ENCODE measurements around the gene PTPRD.

- TF ChIP-seq CTCF (IDR thresholded peaks at IDR 0.05): no peak
- TF ChIP-seq ZBTB21 (CRISPR knock-in tag; IDR thresholded peaks at IDR 0.05; ENCODE audit: borderline replicate concordance): no peak
- no peak for TF ChIP-seq USF2 (CRISPR knock-in tag; IDR thresholded peaks at IDR 0.05)
- no peak for TF ChIP-seq ATF2 (CRISPR knock-in tag; IDR thresholded peaks at IDR 0.05; ENCODE audit: borderline replicate concordance, low read depth)
- no peak for TF ChIP-seq FOXK1 (CRISPR knock-in tag; IDR thresholded peaks at IDR 0.05)
Measured at GRCh38 chr9:8723195-8723594, 1889.6 kb downstream of the PTPRD start.
